Measurements from ENCODE around the gene RRAGC. TPM values are rescaled to one million over a fixed set of nuclear protein-coding genes. Genes with fewer than 3 reads are reported as not detected.

Gene RRAGC
- polyA plus RNA-seq, 1 donor from 2014 or later, result 23.6 TPM

GRCh38 chr1:38885092-38885491 is 25.5 kb upstream of the RRAGC start:
- no peaks in the 10 kb centered on the region for H3K27me3 ChIP-seq (ENCODE audit: insufficient read depth, low read depth, low read length)
- H3K9ac ChIP-seq (ENCODE audit: low read length), result no peak overlapping the region
- H3K4me3 ChIP-seq (ENCODE audit: low read length), result no peak overlapping the region
- no peaks in the 10 kb centered on the region for H3K9me2 ChIP-seq (ENCODE audit: insufficient read depth, low read length)
- H3K27ac ChIP-seq (ENCODE audit: low read length), result no peak overlapping the region
- H3K9me3 ChIP-seq (ENCODE audit: low read length), result no peaks in the 10 kb centered on the region
- no peak overlapping the region for H2AFZ ChIP-seq (ENCODE audit: low read depth, low read length)
- TF ChIP-seq TAF1 (IDR thresholded peaks at IDR 0.05; ENCODE audit: low read depth), result no peak
- no peak for TF ChIP-seq REST (IDR thresholded peaks at IDR 0.05; ENCODE audit: borderline replicate concordance)
- no peak for TF ChIP-seq CTCF (IDR thresholded peaks at IDR 0.05; ENCODE audit: poor library complexity, severe bottlenecking)
- TF ChIP-seq POLR2AphosphoS5 (IDR thresholded peaks at IDR 0.05), result no peak
- TF ChIP-seq SMC3 (conservative IDR thresholded peaks at IDR 0.05; ENCODE audit: poor library complexity), result no peak
- no peak for TF ChIP-seq MXI1 (conservative IDR thresholded peaks at IDR 0.05; ENCODE audit: poor library complexity, severe bottlenecking)
- no peak for TF ChIP-seq RAD21 (conservative IDR thresholded peaks at IDR 0.05)
- no peak for TF ChIP-seq EP300 (conservative IDR thresholded peaks at IDR 0.05; ENCODE audit: poor library complexity, severe bottlenecking)
- no peak for TF ChIP-seq EZH2 (IDR thresholded peaks at IDR 0.05; ENCODE audit: borderline replicate concordance, insufficient read depth, low read length, poor library complexity, severe bottlenecking)
- no peak overlapping the region for H3K4me2 ChIP-seq (ENCODE audit: low read length)
- no peaks in the 10 kb centered on the region for H4K20me1 ChIP-seq (ENCODE audit: insufficient read depth)
- no peaks in the 10 kb centered on the region for H3F3A ChIP-seq (ENCODE audit: insufficient read depth, low read length, poor library complexity, severe bottlenecking)
- H3K79me2 ChIP-seq (replicated peaks; ENCODE audit: insufficient read depth, low read length), result no peaks in the 10 kb centered on the region
- no peaks in the 10 kb centered on the region for H3K36me3 ChIP-seq (ENCODE audit: insufficient read depth, low read length)

- Histone ChIP-seq H3K27ac (ENCODE audit: low read length) (no peak within 1 kb of the TSS), H3K9me2 (ENCODE audit: insufficient read depth, low read length) (no peaks in the 10 kb centered on the region), H3K4me2 (ENCODE audit: low read length) (no peak within 1 kb of the TSS), H4K20me1 (ENCODE audit: insufficient read depth) (no peaks in the 10 kb centered on the region), H3F3A (ENCODE audit: insufficient read depth, low read length, poor library complexity, severe bottlenecking) (no peaks in the 10 kb centered on the region), H2AFZ (ENCODE audit: low read depth, low read length) (no peak within 1 kb of the TSS), H3K9ac (ENCODE audit: low read length) (no peak within 1 kb of the TSS), H3K27me3 (ENCODE audit: insufficient read depth, low read depth, low read length) (no peaks in the 10 kb centered on the region), H3K9me3 (ENCODE audit: low read length) (no peaks in the 10 kb centered on the region), H3K79me2 (replicated peaks; ENCODE audit: insufficient read depth, low read length) (no peaks in the 10 kb centered on the region), H3K36me3 (ENCODE audit: insufficient read depth, low read length) (no peaks in the 10 kb centered on the region), H3K4me3 (ENCODE audit: low read length) (no peak within 1 kb of the TSS)
- TF ChIP-seq RAD21 (conservative IDR thresholded peaks at IDR 0.05), result no peak
- TF ChIP-seq MXI1 (conservative IDR thresholded peaks at IDR 0.05; ENCODE audit: poor library complexity, severe bottlenecking), result no peak
- no peak for TF ChIP-seq CTCF (IDR thresholded peaks at IDR 0.05; ENCODE audit: poor library complexity, severe bottlenecking)
- no peak for TF ChIP-seq POLR2AphosphoS5 (IDR thresholded peaks at IDR 0.05)
- TF ChIP-seq SMC3 (conservative IDR thresholded peaks at IDR 0.05; ENCODE audit: poor library complexity), result no peak
- TF ChIP-seq EP300 (conservative IDR thresholded peaks at IDR 0.05; ENCODE audit: poor library complexity, severe bottlenecking), result no peak
- no peak for TF ChIP-seq REST (IDR thresholded peaks at IDR 0.05; ENCODE audit: borderline replicate concordance)
- no peak for TF ChIP-seq TAF1 (IDR thresholded peaks at IDR 0.05; ENCODE audit: low read depth)
- no peak for TF ChIP-seq EZH2 (IDR thresholded peaks at IDR 0.05; ENCODE audit: borderline replicate concordance, insufficient read depth, low read length, poor library complexity, severe bottlenecking)
Measured at GRCh38 chr1:38881487-38881886, 21.9 kb upstream of the RRAGC start, which contains the start of gene GJA9. Gene GJA9 (minus strand): TSS chr1:38881587. CDS start chr1:38876098, 5,489 bp downstream.
